KOPT-K1 (cell line): Measurements from ENCODE around the gene GNA15.
"Not testable (repeated sequence)": the region's sequence is repeated elsewhere in the genome, so short reads cannot be mapped to it uniquely, and the experiment has no call there.

ENCODE experiments used
- H3K27ac ChIP-seq: fragments of 200-600 bp; sonication (generic); 2 replicates; pipeline ENCODE4 v1.5.1; 2016; ENCODE audit warnings: antibody characterized with exemption, mild to moderate bottlenecking, low read depth, low read length; ENCODE audit not compliant: poor library complexity, severe bottlenecking
- H3K36me3 ChIP-seq: fragments of 200-600 bp; sonication (generic); 2 replicates; pipeline ENCODE4 v1.5.1; 2017; ENCODE audit warnings: antibody characterized with exemption, mild to moderate bottlenecking, low read length, moderate library complexity; ENCODE audit not compliant: insufficient read depth
- H3K9me3 ChIP-seq: fragments of 200-600 bp; sonication (generic); 2 replicates; pipeline ENCODE4 v1.5.1; 2017; ENCODE audit warnings: antibody characterized with exemption, low read length, mild to moderate bottlenecking; ENCODE audit not compliant: insufficient read depth, poor library complexity, severe bottlenecking

Gene GNA15

DNA sequence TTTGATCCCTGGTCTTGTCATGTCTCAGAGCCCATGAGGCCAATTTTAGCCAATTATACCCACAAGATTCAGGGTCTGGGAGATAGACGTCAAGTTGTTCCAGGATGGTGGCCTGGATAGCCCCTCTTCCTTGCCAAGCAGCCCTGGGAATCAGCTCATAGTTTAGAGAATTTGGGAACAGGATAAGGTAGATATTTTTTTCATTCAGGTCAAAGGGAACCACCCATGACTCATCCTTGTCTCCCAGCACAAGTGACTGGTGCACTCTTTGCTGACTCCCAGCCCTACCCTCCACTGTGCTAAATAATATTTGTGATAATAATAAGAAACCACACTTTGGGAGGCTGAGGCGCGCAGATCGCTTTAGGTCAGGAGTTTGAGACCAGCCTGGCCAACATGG is 25.6 kb downstream of the GNA15 start:
- no peaks in the 10 kb centered on the region for H3K9me3 ChIP-seq
- peak overlapping the region; percentile 37 for H3K27ac ChIP-seq
- H3K36me3 ChIP-seq: peaks cover 99% of the 10 kb centered on the region

DNA sequence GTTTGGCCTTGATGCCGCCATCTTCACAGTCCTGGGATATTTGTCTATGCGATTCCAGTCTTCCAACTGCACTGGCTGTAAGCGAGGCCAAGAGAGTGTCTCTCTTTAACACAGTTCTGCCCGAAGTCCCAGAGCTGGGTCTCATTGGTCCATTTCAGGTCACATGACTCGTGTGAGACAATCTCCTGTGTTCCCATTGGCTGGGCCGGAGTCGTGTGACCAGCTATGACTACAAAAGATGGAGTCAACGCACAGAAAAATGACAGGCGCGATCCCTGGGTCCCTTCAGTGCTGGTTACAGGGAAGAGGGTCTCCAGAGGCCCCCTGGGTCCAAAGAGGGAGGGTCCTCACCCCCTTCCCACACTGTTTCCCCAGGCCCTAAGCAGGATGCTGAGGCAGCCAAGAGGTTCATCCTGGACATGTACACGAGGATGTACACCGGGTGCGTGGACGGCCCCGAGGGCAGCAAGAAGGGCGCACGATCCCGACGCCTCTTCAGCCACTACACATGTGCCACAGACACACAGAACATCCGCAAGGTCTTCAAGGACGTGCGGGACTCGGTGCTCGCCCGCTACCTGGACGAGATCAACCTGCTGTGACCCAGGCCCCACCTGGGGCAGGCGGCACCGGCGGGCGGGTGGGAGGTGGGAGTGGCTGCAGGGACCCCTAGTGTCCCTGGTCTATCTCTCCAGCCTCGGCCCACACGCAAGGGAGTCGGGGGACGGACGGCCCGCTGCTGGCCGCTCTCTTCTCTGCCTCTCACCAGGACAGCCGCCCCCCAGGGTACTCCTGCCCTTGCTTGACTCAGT is 26.8 kb downstream of the GNA15 start:
- no peak overlapping the region for H3K27ac ChIP-seq
- H3K36me3 ChIP-seq: peaks cover 96% of the 10 kb centered on the region
- H3K9me3 ChIP-seq: no peaks in the 10 kb centered on the region

DNA sequence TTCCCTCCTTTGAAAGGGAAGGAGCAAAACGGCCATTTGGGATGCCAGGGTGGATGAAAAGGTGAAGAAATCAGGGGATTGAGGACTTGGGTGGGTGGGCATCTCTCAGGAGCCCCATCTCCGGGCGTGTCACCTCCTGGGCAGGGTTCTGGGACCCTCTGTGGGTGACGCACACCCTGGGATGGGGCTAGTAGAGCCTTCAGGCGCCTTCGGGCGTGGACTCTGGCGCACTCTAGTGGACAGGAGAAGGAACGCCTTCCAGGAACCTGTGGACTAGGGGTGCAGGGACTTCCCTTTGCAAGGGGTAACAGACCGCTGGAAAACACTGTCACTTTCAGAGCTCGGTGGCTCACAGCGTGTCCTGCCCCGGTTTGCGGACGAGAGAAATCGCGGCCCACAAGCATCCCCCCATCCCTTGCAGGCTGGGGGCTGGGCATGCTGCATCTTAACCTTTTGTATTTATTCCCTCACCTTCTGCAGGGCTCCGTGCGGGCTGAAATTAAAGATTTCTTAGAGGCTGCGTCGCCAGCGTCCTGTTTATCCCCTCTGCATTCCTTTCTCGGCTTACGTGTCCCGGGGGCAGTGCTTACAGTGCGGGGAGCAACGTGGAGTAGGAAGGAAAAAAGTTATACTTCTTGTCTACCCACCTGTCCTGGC is 27.5 kb downstream of the GNA15 start:
- H3K27ac ChIP-seq: no peak overlapping the region
- no peaks in the 10 kb centered on the region for H3K9me3 ChIP-seq

DNA sequence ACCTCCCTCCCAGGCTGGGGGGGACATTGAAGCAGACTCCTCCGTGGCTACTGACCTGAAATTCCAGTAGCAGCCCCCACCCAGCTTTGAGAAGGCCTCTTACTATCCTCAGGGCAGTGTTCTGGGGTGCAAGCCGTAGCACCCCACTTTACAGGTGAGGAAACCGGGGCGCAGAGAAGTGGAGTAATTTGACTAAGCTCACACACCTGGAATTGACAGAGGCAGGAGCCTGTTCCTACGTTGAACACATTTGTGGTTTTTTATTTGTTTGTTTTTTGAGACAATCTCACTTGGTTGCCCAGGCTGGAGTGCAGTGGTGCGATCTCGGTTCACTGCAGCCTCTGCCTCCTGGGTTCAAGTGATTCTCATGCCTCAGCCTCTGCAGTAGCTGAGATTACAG is 28.1 kb downstream of the GNA15 start:
- Histone ChIP-seq H3K36me3 (peaks cover 92% of the 10 kb centered on the region), H3K9me3 (no peaks in the 10 kb centered on the region), H3K27ac (no peak overlapping the region)

More for the DNA sequence above, 27.5 kb downstream of the GNA15 start:
- peaks cover 96% of the 10 kb centered on the region for H3K36me3 ChIP-seq

DNA sequence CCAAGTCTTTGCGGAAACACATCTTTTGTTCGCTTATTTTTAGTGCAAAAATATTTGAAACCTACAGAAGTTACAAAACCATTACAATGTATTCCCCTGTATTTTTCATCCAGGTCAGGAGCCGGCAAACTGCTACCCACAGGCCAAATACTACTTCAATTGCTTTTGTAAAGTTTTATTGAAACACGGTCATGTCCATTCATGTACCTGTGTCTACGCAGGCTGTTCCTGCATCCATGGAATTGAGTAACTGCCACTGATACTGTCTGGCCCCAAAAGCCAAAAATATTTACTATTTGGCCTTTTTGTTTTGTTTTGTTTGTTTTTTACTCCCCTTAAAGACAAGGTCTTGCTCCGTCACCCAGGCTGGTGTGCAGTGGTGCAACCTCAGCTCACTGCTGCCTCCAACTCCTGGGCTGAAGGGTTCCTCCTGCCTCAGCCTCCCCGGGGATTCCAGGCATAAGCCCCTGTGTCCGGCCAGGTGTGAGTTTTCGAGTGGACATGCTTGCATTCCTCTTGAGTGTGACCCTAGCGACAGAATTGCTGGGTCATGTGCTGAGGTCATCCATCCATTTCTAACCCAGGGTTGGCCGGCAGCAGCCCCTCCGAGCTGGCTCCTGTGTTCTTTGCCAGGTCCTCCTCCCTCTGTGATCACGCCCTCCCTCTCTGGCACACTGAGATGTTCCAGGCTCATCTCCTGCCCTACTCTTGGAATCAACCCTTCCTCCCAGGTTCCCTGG is 31.9 kb downstream of the GNA15 start:
- H3K9me3 ChIP-seq: no peaks in the 10 kb centered on the region
- peak overlapping the region; percentile 22 for H3K27ac ChIP-seq
- peaks cover 87% of the 10 kb centered on the region for H3K36me3 ChIP-seq

DNA sequence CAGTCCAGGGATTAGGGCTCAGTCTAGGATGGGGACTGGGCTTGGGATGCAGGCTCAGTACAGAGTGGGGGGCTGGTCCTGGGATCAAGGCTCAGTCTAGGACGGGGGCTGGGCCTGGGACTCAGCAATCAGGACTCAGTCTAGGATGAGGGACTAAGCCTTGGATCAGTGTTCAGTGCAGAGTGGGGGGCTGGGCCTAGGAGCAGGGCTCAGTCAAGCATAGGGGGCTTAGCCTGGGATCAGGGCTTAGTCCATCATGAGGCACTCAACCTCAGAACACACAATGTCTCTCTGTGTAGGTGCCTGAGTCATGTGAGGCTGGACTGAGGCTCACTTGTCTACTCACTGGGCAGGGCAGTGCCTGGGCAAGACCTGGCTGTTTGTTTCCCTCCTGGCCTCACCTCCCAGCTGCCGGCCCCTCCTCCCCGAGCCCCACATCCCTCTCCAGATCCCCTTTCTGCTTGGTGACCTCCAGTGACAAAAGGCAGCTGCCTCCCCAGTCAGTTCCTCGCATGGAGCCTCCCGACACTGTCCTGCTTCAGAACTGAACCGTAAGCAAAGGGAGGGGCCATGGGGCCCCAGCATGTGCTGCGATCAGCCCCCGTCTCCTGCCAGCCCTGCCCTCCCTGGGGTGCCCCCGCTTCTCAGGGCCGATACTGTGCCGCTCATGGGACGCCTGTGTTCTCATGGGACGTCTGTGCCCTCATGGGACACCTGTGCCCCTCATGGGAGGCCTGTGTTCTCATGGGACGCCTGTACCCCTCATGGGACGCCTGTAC is 36.2 kb downstream of the GNA15 start:
- Histone ChIP-seq H3K9me3 (no peaks in the 10 kb centered on the region), H3K27ac (no peak overlapping the region), H3K36me3 (peaks cover 47% of the 10 kb centered on the region)

- H3K36me3 ChIP-seq: peaks cover 41% of the 10 kb centered on the region
- not testable (repeated sequence) for H3K9me3 ChIP-seq, H3K27ac ChIP-seq
Measured at GRCh38 chr19:3172673-3173000, 36.8 kb downstream of the GNA15 start.

DNA sequence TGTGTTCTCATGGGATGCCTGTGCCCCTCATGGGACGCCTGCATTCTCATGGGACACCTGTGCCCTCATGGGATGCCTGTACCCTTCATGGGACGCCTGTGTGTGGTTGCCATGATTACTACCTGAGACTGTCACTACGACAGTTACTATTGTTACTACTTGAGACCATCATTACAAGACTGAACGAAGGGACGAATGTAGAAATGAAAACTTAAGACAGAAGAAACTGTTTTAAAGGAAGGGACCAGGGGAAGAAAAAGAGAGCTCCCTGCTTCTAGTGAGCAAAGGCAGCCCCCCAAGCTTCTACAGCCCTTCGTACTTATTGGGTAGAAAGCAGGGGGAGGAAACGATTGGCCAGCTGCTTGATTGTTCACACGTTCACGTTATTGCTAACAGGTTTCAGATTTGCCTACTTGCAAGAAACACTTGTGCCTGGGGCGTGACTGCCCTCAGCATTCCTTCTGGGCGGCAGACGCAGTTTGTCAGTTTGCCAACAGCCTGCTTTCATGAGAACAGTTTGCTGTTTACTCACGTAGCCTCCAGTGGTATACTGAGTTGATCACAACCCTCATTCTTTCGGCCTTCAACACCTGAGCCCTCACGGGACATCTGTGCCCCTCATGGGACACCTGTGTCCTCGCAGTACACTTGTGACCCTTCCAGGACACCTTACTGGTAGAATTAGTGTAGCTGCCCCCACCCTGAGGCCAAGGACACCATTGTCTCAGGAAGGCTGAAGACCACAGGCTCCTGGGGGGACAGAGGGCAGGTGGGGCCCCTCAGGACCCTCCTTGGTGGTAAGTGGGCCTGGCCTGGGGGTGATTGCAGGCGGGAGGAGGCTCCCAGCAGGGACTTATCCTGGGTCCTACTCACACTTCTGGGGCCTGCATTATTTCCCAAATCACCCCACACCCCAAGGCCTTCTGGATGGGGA is 40.2 kb downstream of the GNA15 start:
- Histone ChIP-seq H3K27ac (peak overlapping the region; percentile 3), H3K36me3 (peaks cover 20% of the 10 kb centered on the region; the same call in 1 of the 2 replicates), H3K9me3 (no peaks in the 10 kb centered on the region)

GRCh38 chr19:3176715-3177501 is 41.1 kb downstream of the GNA15 start:
- Histone ChIP-seq H3K36me3 (peaks cover 13% of the 10 kb centered on the region), H3K27ac (peak overlapping the region; percentile 3), H3K9me3 (no peaks in the 10 kb centered on the region)

DNA sequence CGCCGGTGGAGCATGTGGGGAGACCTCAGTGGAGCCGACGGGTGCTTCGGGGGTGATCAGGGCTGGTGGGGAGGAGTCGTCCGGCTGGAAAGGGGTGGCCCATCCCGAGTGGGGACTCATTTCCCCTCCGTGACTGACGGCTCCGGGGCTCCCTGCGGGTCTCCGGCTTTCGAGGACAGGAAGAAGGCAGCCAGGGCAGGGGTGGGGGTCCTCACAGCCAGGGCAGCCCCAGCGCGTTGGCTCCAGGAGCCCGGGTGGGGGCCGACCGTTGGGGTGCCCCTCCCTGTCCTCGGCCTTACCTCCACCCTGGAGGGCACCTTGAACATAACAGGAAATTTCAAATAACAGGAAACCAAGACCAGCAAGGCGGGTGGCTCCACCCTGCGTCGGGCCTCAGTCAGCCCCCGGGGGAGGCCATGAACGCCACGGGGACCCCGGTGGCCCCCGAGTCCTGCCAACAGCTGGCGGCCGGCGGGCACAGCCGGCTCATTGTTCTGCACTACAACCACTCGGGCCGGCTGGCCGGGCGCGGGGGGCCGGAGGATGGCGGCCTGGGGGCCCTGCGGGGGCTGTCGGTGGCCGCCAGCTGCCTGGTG is 42.6 kb downstream of the GNA15 start, which contains the start of gene S1PR4:
S1PR4 (plus strand) TSS at position 393 of the 596 bp plus-strand sequence; CDS start at position 417, 24 bp downstream.
- Histone ChIP-seq H3K9me3 (no peaks in the 10 kb centered on the region), H3K27ac (peak within 1 kb of the TSS; percentile 100), H3K36me3 (peaks cover 5% of the 10 kb centered on the region)

- Histone ChIP-seq H3K27ac (peak overlapping the region; percentile 100), H3K9me3 (no peaks in the 10 kb centered on the region), H3K36me3 (peaks cover 10% of the 10 kb centered on the region)
Measured at GRCh38 chr19:3178973-3179738, 43.3 kb downstream of the GNA15 start.

GRCh38 chr19:3179739-3180293 is 44.0 kb downstream of the GNA15 start:
- Histone ChIP-seq H3K9me3 (no peaks in the 10 kb centered on the region), H3K27ac (peak overlapping the region; percentile 100), H3K36me3 (peaks cover 15% of the 10 kb centered on the region)
